ENCODE data around the gene FGFBP1.

Gene FGFBP1

DNA sequence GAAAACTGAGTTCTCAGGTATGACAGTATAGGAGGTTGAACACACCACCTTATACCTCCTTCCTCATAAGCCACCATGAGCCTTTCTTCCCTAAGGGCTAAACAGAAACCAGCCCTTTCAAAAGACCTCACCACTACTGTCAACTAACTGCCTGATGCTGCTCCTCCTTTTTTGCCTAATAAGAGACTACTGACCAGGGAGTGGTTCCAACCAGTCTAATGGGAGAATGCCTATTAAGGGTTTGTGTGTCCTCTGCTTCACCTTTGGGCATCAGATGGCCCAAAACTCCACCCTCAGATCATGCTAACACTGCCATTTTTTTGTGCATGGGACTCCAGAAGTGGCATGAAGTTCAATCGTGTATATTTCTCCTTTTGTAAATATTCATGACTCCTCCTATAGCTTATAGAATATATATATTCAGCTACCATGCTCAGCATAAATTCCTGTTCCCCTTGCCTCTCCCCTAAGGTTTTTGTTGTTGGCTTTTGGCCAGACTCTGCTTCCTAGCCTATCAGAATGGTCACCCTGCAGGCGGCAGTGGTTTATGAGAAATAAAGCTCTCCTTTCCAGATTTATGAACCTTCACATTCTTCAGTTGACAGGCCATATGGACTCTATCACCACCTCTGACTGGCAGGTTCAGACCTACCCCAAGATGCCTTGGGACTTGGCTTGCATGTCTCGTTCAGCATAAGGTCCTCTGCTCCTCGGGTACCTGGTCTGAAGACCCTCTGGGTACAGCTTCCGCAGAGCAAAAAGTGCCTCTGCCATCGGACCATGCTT is 28.2 kb downstream of the FGFBP1 start:
- no peak for DNase-seq

DNA sequence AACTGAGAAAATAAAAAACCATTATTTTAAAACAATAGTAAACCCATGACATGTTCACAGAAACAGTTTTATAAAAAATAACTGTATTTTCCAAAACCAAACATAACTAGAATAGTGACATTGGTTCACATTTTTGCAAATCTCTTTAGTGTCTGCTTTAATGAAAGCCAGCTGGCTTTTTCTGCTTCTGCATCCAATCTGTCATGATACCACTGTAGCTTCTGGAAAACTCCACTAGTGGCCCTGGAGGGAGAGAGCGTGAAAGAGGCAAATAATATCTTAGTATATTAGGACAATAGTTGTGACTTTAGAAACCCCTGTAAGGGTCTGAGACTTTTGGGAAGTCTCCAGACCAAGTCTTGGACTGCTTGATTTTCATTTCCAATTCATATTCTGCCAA is 31.1 kb downstream of the FGFBP1 start:
- no peak for DNase-seq

- DNase-seq = no peak
Observed at GRCh38 chr4:15906020-15906443, 32.5 kb downstream of the FGFBP1 start.

GRCh38 chr4:15902746-15903145 is 35.8 kb downstream of the FGFBP1 start:
- DNase-seq = no peak

DNA sequence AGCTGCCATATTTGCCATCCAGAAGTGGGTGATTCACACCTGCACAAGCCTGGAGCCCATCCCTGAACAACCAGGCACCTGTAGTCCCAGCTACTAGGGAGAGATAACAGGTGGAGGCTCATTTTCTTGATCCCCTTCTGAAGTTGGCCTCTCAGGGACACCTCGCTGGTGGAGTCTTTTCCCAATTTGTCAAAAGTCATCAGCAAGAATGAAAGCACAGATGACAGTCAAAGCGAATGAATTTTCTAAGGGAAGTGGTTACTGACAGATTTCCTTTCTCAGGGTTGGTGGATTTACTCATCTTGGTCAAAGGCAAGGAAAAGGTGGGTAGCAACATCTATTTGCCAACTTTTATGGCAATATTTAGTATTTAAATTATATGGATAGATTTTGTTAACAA is 36.5 kb downstream of the FGFBP1 start:
- DNase-seq = no peak

DNA sequence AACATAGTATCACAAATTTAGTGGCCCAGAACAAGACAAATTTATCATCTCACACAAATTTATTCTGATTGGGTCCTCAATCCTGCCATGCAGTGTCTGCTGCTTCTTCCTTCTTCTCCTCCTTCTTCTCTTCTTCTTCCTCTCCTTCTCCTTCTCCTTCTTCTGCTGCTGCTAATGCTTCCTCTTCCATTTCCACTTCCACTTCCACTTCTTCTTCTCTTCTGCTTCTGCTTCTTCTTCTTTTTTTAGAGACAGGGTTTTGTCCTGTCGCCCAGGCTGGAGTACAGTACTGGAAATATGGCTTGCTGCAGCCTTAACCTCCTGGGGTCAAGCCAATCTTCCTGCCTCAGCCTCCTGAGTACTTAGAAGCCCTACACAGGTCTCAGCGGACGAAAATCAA is 37.5 kb downstream of the FGFBP1 start:
- DNase-seq = no peak

DNA sequence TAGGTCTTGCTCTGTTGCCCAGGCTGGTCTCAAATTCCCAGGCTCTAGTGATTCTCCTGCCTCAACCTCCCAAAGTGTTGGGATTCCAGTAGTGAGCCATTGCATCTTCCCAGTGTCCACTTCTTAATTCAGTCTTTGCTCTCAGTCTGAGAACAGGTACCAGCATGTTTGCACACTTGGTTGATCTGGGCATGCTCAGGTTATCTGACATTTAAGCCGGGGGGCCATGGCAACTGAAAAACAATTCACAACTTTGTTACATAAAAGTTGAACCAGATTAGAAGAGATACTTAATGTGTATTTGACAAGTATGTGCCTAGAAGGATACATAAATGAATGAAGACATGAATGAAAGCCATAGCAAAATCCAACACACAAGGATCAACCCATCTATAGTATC is 39.0 kb downstream of the FGFBP1 start:
- no peak for DNase-seq

DNA sequence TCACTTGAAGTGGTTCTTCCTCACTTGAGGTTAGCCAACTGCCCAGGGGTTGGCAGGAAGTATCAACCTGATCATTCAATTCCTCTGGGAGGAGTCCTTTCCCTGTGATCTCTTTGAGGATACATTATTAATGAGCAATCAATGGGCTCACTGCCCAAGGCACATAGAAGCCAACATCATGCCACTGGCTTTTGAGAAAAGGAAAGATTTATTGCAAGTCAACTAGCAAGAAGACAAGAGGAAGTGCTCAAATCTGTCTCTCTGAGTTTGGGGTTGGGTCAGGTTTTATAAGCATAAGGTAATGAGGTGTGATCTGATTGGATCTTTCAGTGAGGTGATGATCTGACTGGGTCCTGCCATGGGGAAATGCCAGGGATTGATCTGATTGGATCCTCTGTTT is 39.6 kb downstream of the FGFBP1 start:
- no peak for DNase-seq

DNA sequence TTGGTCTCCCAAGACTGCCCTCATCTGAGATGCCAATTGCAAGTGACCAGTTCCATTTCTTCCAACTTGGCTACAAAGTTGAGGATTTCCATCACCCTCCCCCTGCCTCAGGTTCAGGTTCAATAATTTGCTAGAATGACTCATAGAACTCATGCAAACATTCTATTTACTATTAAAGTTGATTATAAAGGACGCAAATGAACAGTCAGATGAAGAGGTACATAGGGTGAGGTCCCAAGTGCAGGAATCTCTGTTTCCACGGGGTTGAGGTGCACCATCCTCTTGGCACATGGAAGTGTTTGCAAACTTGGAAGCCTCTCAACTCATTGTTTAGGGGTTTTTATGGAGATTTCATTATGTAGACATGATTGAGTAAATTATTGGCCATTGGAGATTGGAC is 41.0 kb downstream of the FGFBP1 start:
- DNase-seq = no peak

GRCh38 chr4:15894921-15895916 is 43.3 kb downstream of the FGFBP1 start:
- no peak for DNase-seq

DNA sequence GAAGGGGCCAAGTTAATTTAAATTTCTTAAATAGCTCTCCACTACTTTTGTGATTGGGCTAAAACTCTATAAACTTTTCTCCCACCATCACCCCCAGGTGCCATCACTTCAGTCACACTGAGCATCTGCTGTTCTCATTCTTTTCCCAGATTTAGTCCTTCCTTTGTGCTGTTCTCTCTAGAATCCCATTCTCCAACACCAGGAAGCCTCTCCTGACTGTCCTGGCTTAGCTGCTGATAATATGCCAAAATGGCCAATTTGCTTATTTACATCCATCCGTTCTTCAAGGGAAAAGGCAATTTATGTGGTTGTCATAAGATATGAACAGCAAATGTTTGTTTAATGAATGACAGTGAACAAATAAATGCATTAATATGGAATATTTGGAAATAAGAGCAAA is 44.1 kb downstream of the FGFBP1 start:
- DNase-seq = no peak

DNA sequence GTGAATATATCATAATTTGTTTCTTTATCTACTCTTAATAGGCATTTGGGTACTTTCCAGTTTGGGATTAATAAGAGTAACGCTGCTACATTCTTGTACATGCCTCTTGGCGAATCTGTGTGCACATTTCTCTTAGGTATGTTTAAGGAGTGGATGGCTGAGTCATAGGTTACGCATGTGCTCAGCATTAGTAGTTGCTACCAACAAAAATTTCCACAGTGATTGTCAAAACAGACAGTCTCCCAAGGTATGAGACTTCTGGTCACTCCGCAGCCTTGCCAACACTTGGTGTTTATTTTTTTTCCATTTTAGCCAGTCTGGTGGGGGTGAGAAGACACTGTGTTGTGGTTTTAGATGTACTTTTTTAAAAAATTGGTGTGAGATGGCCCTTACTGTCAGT is 44.6 kb downstream of the FGFBP1 start:
- DNase-seq = no peak

DNA sequence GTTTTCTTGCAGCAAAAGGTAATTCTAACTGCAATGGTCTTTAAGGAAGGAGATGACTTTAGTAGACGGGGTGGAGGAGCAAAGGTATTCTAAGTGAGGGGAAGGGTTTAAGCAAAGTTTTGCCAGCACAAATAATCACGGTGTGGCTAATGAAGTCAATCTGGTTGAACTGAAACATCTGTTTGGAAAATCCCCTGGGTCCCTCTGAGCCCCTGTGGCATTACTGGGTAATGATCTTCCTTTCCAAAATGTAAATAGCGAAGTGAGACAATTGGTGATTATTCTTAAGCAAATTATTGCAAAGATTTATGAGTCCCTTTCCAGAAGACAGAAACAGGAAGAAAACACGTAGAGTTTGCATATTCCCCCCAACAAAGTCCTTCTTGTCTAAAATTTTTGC is 47.2 kb downstream of the FGFBP1 start:
- no peak for DNase-seq

- no peak for DNase-seq
Observed at GRCh38 chr4:15890246-15890829, 48.2 kb downstream of the FGFBP1 start.

- no peak for DNase-seq
Observed at GRCh38 chr4:15888515-15888914, 50.0 kb downstream of the FGFBP1 start.
